GM12878 (cell line): ENCODE measurements around the gene PCGF6. TPM values are rescaled to one million over a fixed set of nuclear protein-coding genes. Genes with fewer than 3 reads are reported as not detected.

Experiments
- ATAC-seq: fragments of 200-7000 bp; cut with Tn5 transposase; 3 replicates; pipeline ENCODE4 v1.9.1; 2020; ENCODE audit warnings: mild to moderate bottlenecking, moderate library complexity
- BruUV-seq: library from RNA; stranded (reverse); fragments of 400-500 nt; replicated peaks from 2 replicates; lab custom pipeline; 2021; lab: Mats Ljungman, UMichigan
- CTCF ChIA-PET: fragments of 300-600 bp; sonication (Branson Sonifier 250); formaldehyde crosslinking; extraction: SDS; loops from one replicate; lab custom pipeline; 2021; ENCODE audit warnings: inconsistent platforms; lab: Yijun Ruan, JAX
- POLR2A ChIA-PET: fragments of 350-600 bp; formaldehyde crosslinking; extraction: SDS; loops from one replicate; lab custom pipeline; 2021; ENCODE audit warnings: inconsistent platforms; lab: Charles Lee
- RAD21 ChIA-PET: fragments of 300-600 bp; sonication (Branson Sonifier 250); formaldehyde crosslinking; loops from one replicate; lab custom pipeline; 2023; ENCODE audit warnings: antibody characterized with exemption; ENCODE audit not compliant: unreplicated experiment; lab: Charles Lee
- SMC1A ChIA-PET: fragments of 300-600 bp; sonication (Branson Sonifier 250); formaldehyde crosslinking; loops from one replicate; lab custom pipeline; 2023; ENCODE audit not compliant: unreplicated experiment, uncharacterized antibody; lab: Charles Lee
- DNase-seq: peaks from one replicate; pipeline ENCODE4 v3.0.0-alpha.2; 2011; ENCODE audit warnings: low read depth, low spot score
- FAIRE-seq: peaks from 3 replicates; lab custom pipeline; 2011; peaks lifted over from hg19 to GRCh38; lab: Jason Lieb, UNC
- H2AFZ ChIP-seq: 2 replicates; pipeline ENCODE4 v1.6.0; 2011; ENCODE audit warnings: low read depth, low read length, control low read depth; ENCODE audit not compliant: control insufficient read depth
- H3K27ac ChIP-seq: 2 replicates; pipeline ENCODE4 v1.5.1; 2011; ENCODE audit warnings: control low read depth; ENCODE audit not compliant: control insufficient read depth, insufficient read depth
- H3K27me3 ChIP-seq, 2 experiments: replicated peaks in 1 of 2; 2 replicates each; pipeline versions ENCODE4 v1.6.0 to v1.6.1; 2011; ENCODE audit warnings: low read length in 1 of 2; ENCODE audit not compliant: control insufficient read depth in 2 of 2, insufficient read depth in 2 of 2
- H3K36me3 ChIP-seq, 2 experiments: 2 replicates each; pipeline ENCODE4 v1.5.1; 2011; ENCODE audit warnings: low read length in 1 of 2; ENCODE audit not compliant: control insufficient read depth in 2 of 2, insufficient read depth in 2 of 2
- H3K4me1 ChIP-seq: 2 replicates; pipeline ENCODE4 v1.6.1; 2011; ENCODE audit warnings: mild to moderate bottlenecking, low read length, moderate library complexity, mixed read lengths; ENCODE audit not compliant: control insufficient read depth, insufficient read depth
- H3K4me2 ChIP-seq: 2 replicates; pipeline ENCODE4 v1.6.0; 2011; ENCODE audit warnings: control low read depth; ENCODE audit not compliant: control insufficient read depth, insufficient read depth
- H3K4me3 ChIP-seq: fragments of 200-600 bp; sonication (generic); 2 replicates; pipeline ENCODE4 v1.5.1; 2016
- H3K79me2 ChIP-seq: 2 replicates; pipeline ENCODE4 v1.6.0; 2011; ENCODE audit warnings: low read length; ENCODE audit not compliant: control insufficient read depth, insufficient read depth
- H3K9ac ChIP-seq: 2 replicates; pipeline ENCODE4 v1.8.0; 2011; ENCODE audit warnings: low read length, control low read depth, mixed read lengths; ENCODE audit not compliant: control insufficient read depth, insufficient read depth
- H3K9me3 ChIP-seq: replicated peaks from 3 replicates; pipeline ENCODE4 v1.5.1; 2011; ENCODE audit warnings: mild to moderate bottlenecking, low read length; ENCODE audit not compliant: control insufficient read depth, insufficient read depth
- H4K20me1 ChIP-seq: 2 replicates; pipeline ENCODE4 v1.6.0; 2011; ENCODE audit not compliant: control insufficient read depth, insufficient read depth
- BCL11A ChIP-seq: IDR thresholded peaks from 2 replicates; pipeline ENCODE4 v1.6.1; 2011; ENCODE audit warnings: low read depth, low read length
- E2F8 ChIP-seq: fragments of 450-650 bp; IDR thresholded peaks from 2 replicates; pipeline ENCODE4 v1.6.1; 2018; ENCODE audit warnings: mild to moderate bottlenecking, low read depth, moderate library complexity; ENCODE audit not compliant: partially characterized antibody
- EZH2 ChIP-seq: IDR thresholded peaks from 2 replicates; pipeline ENCODE4 v1.6.1; 2012; ENCODE audit warnings: low read depth, mild to moderate bottlenecking, control low read depth, inconsistent platforms, low read length, borderline replicate concordance; ENCODE audit not compliant: control insufficient read depth
- FOXK2 ChIP-seq: fragments of 450-650 bp; IDR thresholded peaks from 2 replicates; pipeline ENCODE4 v1.6.1; 2017; ENCODE audit warnings: mild to moderate bottlenecking, moderate library complexity
- HDGF ChIP-seq: fragments of 450-650 bp; IDR thresholded peaks from 2 replicates; pipeline ENCODE4 v1.6.1; 2016; ENCODE audit warnings: antibody characterized with exemption
- HSF1 ChIP-seq: fragments of 150-350 bp; IDR thresholded peaks from 2 replicates; pipeline ENCODE4 v1.6.1; 2014; ENCODE audit warnings: mild to moderate bottlenecking, low read depth, low read length
- IKZF1 ChIP-seq: fragments of 450-650 bp; conservative IDR thresholded peaks from 2 replicates; pipeline ENCODE4 v1.6.1; 2017; ENCODE audit warnings: antibody characterized with exemption, mild to moderate bottlenecking
- JUND ChIP-seq: IDR thresholded peaks from 2 replicates; pipeline ENCODE4 v1.6.1; 2012; ENCODE audit warnings: low read depth, mild to moderate bottlenecking, low read length, improper control_type of control experiment, moderate library complexity
- MEF2B ChIP-seq: fragments of 450-650 bp; IDR thresholded peaks from 2 replicates; pipeline ENCODE4 v1.6.1; 2018; ENCODE audit warnings: mild to moderate bottlenecking, moderate library complexity; ENCODE audit not compliant: partially characterized antibody, poor library complexity, severe bottlenecking
- MYC ChIP-seq: IDR thresholded peaks from 2 replicates; pipeline ENCODE4 v1.6.1; 2011; ENCODE audit warnings: mild to moderate bottlenecking, low read length, moderate library complexity, inconsistent platforms; ENCODE audit not compliant: insufficient read depth, insufficient replicate concordance, insufficient read length, severe bottlenecking
- NFXL1 ChIP-seq: fragments of 450-650 bp; IDR thresholded peaks from 2 replicates; pipeline ENCODE4 v1.6.1; 2017; ENCODE audit warnings: antibody characterized with exemption, mild to moderate bottlenecking, borderline replicate concordance
- PKNOX1 ChIP-seq: fragments of 450-650 bp; IDR thresholded peaks from 2 replicates; pipeline ENCODE4 v1.6.1; 2016; ENCODE audit warnings: mild to moderate bottlenecking
- POLR2AphosphoS5 ChIP-seq: IDR thresholded peaks from 2 replicates; pipeline ENCODE4 v1.6.1; 2011; ENCODE audit warnings: mild to moderate bottlenecking, low read length, inconsistent platforms
- TARDBP ChIP-seq: IDR thresholded peaks from 2 replicates; pipeline ENCODE4 v1.6.1; 2016; ENCODE audit warnings: borderline replicate concordance
- WGBS: methylation state at CpG from one replicate; pipeline ENCODE4 v1.1.6; 2016; ENCODE audit warnings: low lambda C conversion rate; ENCODE audit not compliant: insufficient replicate concordance, insufficient coverage; ENCODE audit errors: missing lambda C conversion rate; 5-methylcytosine and 5-hydroxymethylcytosine counted together
- in situ Hi-C: fragments of 300-500 bp; cut with MboI; formaldehyde crosslinking; loops from 9 replicates; pipeline ENCODE4 v1.14.3; 2018; ENCODE audit warnings: mixed read lengths
- intact Hi-C: fragments of 100-400 bp; cut with micrococcal nuclease; formaldehyde crosslinking; loops from one replicate; pipeline ENCODE4 v1.14.2; 2022; ENCODE audit not compliant: unreplicated experiment
- polyA plus RNA-seq, 11 experiments: library from polyadenylated mRNA; depleted of rRNA in 4 of 11; unstranded in 6 of 11; stranded (reverse) in 5 of 11; fragments of >200 nt; fragmentation: Nextera tagmentation in 4 of 11; fragmentation: Illumina TruSeq in 1 of 11; extraction: Ambion mirVana in 4 of 11; extraction: Trizol in 1 of 11; gene quantifications; 1 replicate in 1 of 11; 2 replicates in 10 of 11; pipeline versions ENCODE4 v1.2.1 to v1.2.3, GENCODE V29; 2011 to 2016; ENCODE audit warnings: inconsistent platforms in 2 of 11, missing spikeins in 2 of 11, low read depth in 1 of 11
- total RNA-seq, 4 experiments: library from RNA; depleted of rRNA in 3 of 4; stranded (reverse); fragments of >200 nt in 3 of 4; fragmentation: Illumina TruSeq in 1 of 4; extraction: Trizol in 1 of 4; gene quantifications; 2 replicates each; pipeline versions ENCODE4 v1.2.1 to v1.2.3, GENCODE V29; 2013 to 2021
- TF ChIP-seq, protein P1 (sequence below): IDR thresholded peaks from 2 replicates; pipeline ENCODE4 v1.6.1; 2011; ENCODE audit warnings: mild to moderate bottlenecking, low read depth, low read length, moderate library complexity; ENCODE audit not compliant: insufficient replicate concordance

The PCGF6 gene
- total and polyA plus RNA-seq, 10 of the 15 experiments (the other 5 are each of a cell fraction or from before 2014, with no cell fraction given): 6.5 to 19.1 (median 12.7) TPM

GRCh38 chr10:103367782-103368518 lies 17.0 kb upstream of the PCGF6 start, which contains the start of gene TAF5:
Gene TAF5, plus strand, starts transcription at chr10:103367976. Its CDS starts 14 bp downstream, at chr10:103367990.
- FAIRE-seq (peak; percentile 95), DNase-seq (peak; percentile 95), ATAC-seq (peak; percentile 82)
- no TSS peak for BruUV-seq
- Histone ChIP-seq H3K27ac (peak within 1 kb of the TSS; percentile 81), H3K27me3 (no peaks in the 10 kb centered on the region), H3K4me2 (peak within 1 kb of the TSS; percentile 81), H3K9ac (peak within 1 kb of the TSS; percentile 68; the same call in 1 of the 2 replicates), H2AFZ (peak within 1 kb of the TSS; percentile 90), H3K4me1 (peaks cover 12% of the 10 kb centered on the region), H3K36me3 (no peaks in the 10 kb centered on the region), H4K20me1 (no peaks in the 10 kb centered on the region), H3K9me3 (no peaks in the 10 kb centered on the region), H3K4me3 (peak within 1 kb of the TSS; percentile 75), H3K79me2 (peaks cover 25% of the 10 kb centered on the region)
- intact Hi-C loops: loop anchor here (1.0 to 5.0 kb wide), 3 partner anchors 17 to 104 kb away; partner anchors contain the start of genes ATP5MK, PCGF6 and PDCD11
- RAD21 ChIA-PET: interaction anchor here (0.7 to 1.5 kb wide), 5 partner anchors 91 to 654 kb away, joined by 3 read pairs; partner anchors contain the start of genes ARL3, CALHM1 and SFXN2
- POLR2A ChIA-PET: interaction anchor here (0.7 to 2.8 kb wide), 5 partner anchors 9 to 102 kb away, joined by 3 to 17 read pairs (median 4); partner anchors contain the start of genes ATP5MK and PDCD11
- WGBS: under 1% methylated on average over 81 of the region's 81 CpGs
- CTCF ChIA-PET: interaction anchor here (1.0 to 2.5 kb wide), 5 partner anchors 27 to 118 kb away, joined by 3 to 11 read pairs (median 5); no protein-coding TSS in a partner anchor
- SMC1A ChIA-PET: interaction anchor here (0.6 to 3.2 kb wide), 7 partner anchors 9 to 1101 kb away, joined by 3 to 23 read pairs (median 4); partner anchors contain the start of genes ATP5MK and PDCD11
- in situ Hi-C loops: no loop called here
- TF ChIP-seq E2F8: peak; percentile 82
- peak; percentile 79 for TF ChIP-seq IKZF1
- TF ChIP-seq MYC: peak; percentile 61
- peak; percentile 91 for TF ChIP-seq HDGF
- peak; percentile 80 for TF ChIP-seq POLR2AphosphoS5
- TF ChIP-seq EZH2: no peak
- TF ChIP-seq NFXL1: no peak
- 0 out of 2 replicates have a peak, but pooled peaks have one; percentile 2 for TF ChIP-seq JUND
- TF ChIP-seq TARDBP: 0 out of 2 replicates have a peak, but pooled peaks have one; percentile 72
- no peak for TF ChIP-seq FOXK2
- no peak for TF ChIP-seq MEF2B
- TF ChIP-seq, protein P1, sequence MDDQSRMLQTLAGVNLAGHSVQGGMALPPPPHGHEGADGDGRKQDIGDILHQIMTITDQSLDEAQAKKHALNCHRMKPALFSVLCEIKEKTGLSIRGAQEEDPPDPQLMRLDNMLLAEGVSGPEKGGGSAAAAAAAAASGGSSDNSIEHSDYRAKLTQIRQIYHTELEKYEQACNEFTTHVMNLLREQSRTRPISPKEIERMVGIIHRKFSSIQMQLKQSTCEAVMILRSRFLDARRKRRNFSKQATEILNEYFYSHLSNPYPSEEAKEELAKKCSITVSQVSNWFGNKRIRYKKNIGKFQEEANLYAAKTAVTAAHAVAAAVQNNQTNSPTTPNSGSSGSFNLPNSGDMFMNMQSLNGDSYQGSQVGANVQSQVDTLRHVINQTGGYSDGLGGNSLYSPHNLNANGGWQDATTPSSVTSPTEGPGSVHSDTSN: no peak
- TF ChIP-seq HSF1: no peak
- peak; percentile 43; the same call in 1 of the 2 replicates for TF ChIP-seq PKNOX1
- 0 out of 2 replicates have a peak, but pooled peaks have one; percentile 12 for TF ChIP-seq BCL11A
